GM12878 (cell line): ENCODE results near the gene MAP4K1. TPM values are rescaled to one million over a fixed set of nuclear protein-coding genes. Genes with fewer than 3 reads are reported as not detected.

Experiments
- CBX5 ChIP-seq: sonication (generic); IDR thresholded peaks from 2 replicates; pipeline ENCODE4 v1.6.1; 2016; ENCODE audit warnings: low read depth, moderate library complexity, mild to moderate bottlenecking, inconsistent platforms
- CEBPB ChIP-seq, 2 experiments: fragments of 150-350 bp in 1 of 2; IDR thresholded peaks; 2 replicates each; pipeline ENCODE4 v1.6.1; 2012 to 2014; ENCODE audit warnings: low read depth in 2 of 2, low read length in 2 of 2, borderline replicate concordance in 1 of 2, inconsistent platforms in 1 of 2
- EP300 ChIP-seq, 2 experiments: fragments of 150-350 bp in 1 of 2; IDR thresholded peaks; 2 replicates each; pipeline ENCODE4 v1.6.1; 2011 to 2012; ENCODE audit warnings: low read depth in 2 of 2, low read length in 2 of 2, borderline replicate concordance in 1 of 2, improper control_type of control experiment in 1 of 2, inconsistent platforms in 1 of 2; ENCODE audit not compliant: control insufficient read depth in 1 of 2
- FOXK2 ChIP-seq: fragments of 450-650 bp; IDR thresholded peaks from 2 replicates; pipeline ENCODE4 v1.6.1; 2017; ENCODE audit warnings: mild to moderate bottlenecking, moderate library complexity
- IKZF2 ChIP-seq, 2 experiments: fragments of 450-650 bp; IDR thresholded peaks; 2 replicates each; pipeline ENCODE4 v1.6.1; 2017; ENCODE audit warnings: mild to moderate bottlenecking in 2 of 2, moderate library complexity in 2 of 2
- JUNB ChIP-seq: IDR thresholded peaks from 2 replicates; pipeline ENCODE4 v1.6.1; 2016; ENCODE audit warnings: antibody characterized with exemption, mild to moderate bottlenecking
- KLF5 ChIP-seq: fragments of 450-650 bp; IDR thresholded peaks from 2 replicates; pipeline ENCODE4 v1.6.1; 2014; ENCODE audit warnings: mild to moderate bottlenecking; ENCODE audit not compliant: partially characterized antibody
- LARP7 ChIP-seq: fragments of 450-650 bp; IDR thresholded peaks from 2 replicates; pipeline ENCODE4 v1.6.1; 2017; ENCODE audit warnings: mild to moderate bottlenecking
- MEF2B ChIP-seq: fragments of 450-650 bp; IDR thresholded peaks from 2 replicates; pipeline ENCODE4 v1.6.1; 2018; ENCODE audit warnings: mild to moderate bottlenecking, moderate library complexity; ENCODE audit not compliant: partially characterized antibody, poor library complexity, severe bottlenecking
- NFIC ChIP-seq: IDR thresholded peaks from 2 replicates; pipeline ENCODE4 v1.6.1; 2012; ENCODE audit warnings: low read depth, mild to moderate bottlenecking, inconsistent platforms, low read length, moderate library complexity
- NRF1 ChIP-seq: conservative IDR thresholded peaks from 2 replicates; pipeline ENCODE4 v1.6.1; 2011; ENCODE audit warnings: mild to moderate bottlenecking, low read depth, low read length, improper control_type of control experiment
- RBBP5 ChIP-seq: fragments of 200-600 bp; sonication (generic); conservative IDR thresholded peaks from 2 replicates; pipeline ENCODE4 v1.6.1; 2016
- SRF ChIP-seq, 2 experiments: IDR thresholded peaks; 2 replicates each; pipeline ENCODE4 v1.6.1; 2011; ENCODE audit warnings: low read depth in 2 of 2, low read length in 2 of 2, mild to moderate bottlenecking in 1 of 2, moderate library complexity in 1 of 2
- WRNIP1 ChIP-seq: IDR thresholded peaks from 2 replicates; pipeline ENCODE4 v1.6.1; 2011; ENCODE audit warnings: low read depth, low read length, improper control_type of control experiment, borderline replicate concordance
- ZBED1 ChIP-seq: IDR thresholded peaks from 2 replicates; pipeline ENCODE4 v1.6.1; 2016; ENCODE audit warnings: borderline replicate concordance
- ZNF384 ChIP-seq: IDR thresholded peaks from 2 replicates; pipeline ENCODE4 v1.6.1; 2012; ENCODE audit warnings: low read depth, mild to moderate bottlenecking, low read length, improper control_type of control experiment, borderline replicate concordance
- ZNF622 ChIP-seq: fragments of 450-650 bp; IDR thresholded peaks from 2 replicates; pipeline ENCODE4 v1.6.1; 2017; ENCODE audit warnings: mild to moderate bottlenecking, inconsistent platforms
- polyA plus RNA-seq, 11 experiments: library from polyadenylated mRNA; depleted of rRNA in 4 of 11; unstranded in 6 of 11; stranded (reverse) in 5 of 11; fragments of >200 nt; fragmentation: Nextera tagmentation in 4 of 11; fragmentation: Illumina TruSeq in 1 of 11; extraction: Ambion mirVana in 4 of 11; extraction: Trizol in 1 of 11; gene quantifications; 1 replicate in 1 of 11; 2 replicates in 10 of 11; pipeline versions ENCODE4 v1.2.1 to v1.2.3, GENCODE V29; 2011 to 2016; ENCODE audit warnings: inconsistent platforms in 2 of 11, missing spikeins in 2 of 11, low read depth in 1 of 11
- total RNA-seq, 4 experiments: library from RNA; depleted of rRNA in 3 of 4; stranded (reverse); fragments of >200 nt in 3 of 4; fragmentation: Illumina TruSeq in 1 of 4; extraction: Trizol in 1 of 4; gene quantifications; 2 replicates each; pipeline versions ENCODE4 v1.2.1 to v1.2.3, GENCODE V29; 2013 to 2021
- TF ChIP-seq, protein P1 (sequence below): fragments of 450-650 bp; formaldehyde crosslinking; IDR thresholded peaks from 2 replicates; pipeline ENCODE4 v1.4.0; 2022; ENCODE audit warnings: mild to moderate bottlenecking, moderate library complexity
- TF ChIP-seq, protein P2 (sequence below): IDR thresholded peaks from 2 replicates; pipeline ENCODE4 v1.6.1; 2012; ENCODE audit warnings: improper control_type of control experiment, low read depth, low read length; ENCODE audit not compliant: insufficient replicate concordance
- TF ChIP-seq, protein P3 (sequence below): IDR thresholded peaks from 2 replicates; pipeline ENCODE4 v1.6.1; 2012; ENCODE audit warnings: low read length, inconsistent platforms

Gene MAP4K1
- total and polyA plus RNA-seq, 10 of the 15 experiments (the other 5 are each of a cell fraction or from before 2014, with no cell fraction given), result 39.2 to 306 (median 140) TPM

DNA sequence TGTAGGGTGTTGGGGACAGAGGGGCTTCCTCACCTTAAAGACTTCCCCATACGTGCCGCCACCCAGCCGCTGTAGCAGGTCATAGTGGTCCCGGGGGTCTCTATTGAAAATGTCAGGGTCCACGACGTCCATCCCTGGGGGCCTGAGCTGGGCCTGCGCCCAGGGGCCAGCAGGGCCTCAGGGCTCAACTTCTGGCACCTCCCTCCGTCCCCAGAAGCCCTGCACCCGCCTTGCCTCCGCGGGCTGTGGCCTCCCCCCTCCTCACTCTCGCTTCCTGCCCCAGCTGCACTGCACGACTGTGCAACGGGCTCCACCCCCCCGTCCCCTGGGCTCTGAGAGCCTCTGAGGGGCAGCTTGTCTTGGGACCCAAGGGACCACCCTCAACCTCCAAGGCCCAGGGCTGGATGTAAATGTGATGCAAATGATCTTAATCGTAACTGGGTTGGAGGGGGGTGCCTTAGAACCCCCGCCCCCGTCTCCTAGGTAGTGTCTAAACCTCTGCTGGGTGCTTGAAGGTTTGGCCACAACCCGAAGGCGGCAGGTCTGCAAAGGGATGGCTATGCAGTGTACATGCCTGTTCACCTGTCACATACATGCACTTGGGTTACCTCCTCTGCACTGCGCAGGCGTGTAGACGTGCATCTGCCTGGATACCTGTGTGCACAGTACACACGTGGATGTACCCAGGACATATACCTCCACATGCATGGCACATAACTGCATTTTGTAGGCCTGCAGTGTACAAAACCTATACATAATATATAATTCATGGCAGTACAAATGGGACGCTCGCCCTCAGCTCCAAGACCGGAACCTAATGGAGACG, at the start of gene MAP4K1 (continued):
- TF ChIP-seq, protein P1, sequence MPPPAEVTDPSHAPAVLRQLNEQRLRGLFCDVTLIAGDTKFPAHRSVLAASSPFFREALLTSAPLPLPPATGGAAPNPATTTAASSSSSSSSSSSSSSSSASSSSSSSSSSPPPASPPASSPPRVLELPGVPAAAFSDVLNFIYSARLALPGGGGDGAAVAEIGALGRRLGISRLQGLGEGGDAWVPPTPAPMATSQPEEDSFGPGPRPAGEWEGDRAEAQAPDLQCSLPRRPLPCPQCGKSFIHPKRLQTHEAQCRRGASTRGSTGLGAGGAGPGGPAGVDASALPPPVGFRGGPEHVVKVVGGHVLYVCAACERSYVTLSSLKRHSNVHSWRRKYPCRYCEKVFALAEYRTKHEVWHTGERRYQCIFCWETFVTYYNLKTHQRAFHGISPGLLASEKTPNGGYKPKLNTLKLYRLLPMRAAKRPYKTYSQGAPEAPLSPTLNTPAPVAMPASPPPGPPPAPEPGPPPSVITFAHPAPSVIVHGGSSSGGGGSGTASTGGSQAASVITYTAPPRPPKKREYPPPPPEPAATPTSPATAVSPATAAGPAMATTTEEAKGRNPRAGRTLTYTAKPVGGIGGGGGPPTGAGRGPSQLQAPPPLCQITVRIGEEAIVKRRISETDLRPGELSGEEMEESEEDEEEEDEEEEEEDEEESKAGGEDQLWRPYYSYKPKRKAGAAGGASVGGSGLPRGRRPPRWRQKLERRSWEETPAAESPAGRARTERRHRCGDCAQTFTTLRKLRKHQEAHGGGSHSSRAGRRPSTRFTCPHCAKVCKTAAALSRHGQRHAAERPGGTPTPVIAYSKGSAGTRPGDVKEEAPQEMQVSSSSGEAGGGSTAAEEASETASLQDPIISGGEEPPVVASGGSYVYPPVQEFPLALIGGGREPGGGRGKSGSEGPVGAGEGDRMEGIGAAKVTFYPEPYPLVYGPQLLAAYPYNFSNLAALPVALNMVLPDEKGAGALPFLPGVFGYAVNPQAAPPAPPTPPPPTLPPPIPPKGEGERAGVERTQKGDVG (CRISPR knock-in tag), result no peak
- TF ChIP-seq JUNB, result no peak
- TF ChIP-seq NFIC, result no peak
- peak; percentile 68; the same call in 1 of the 2 replicates for TF ChIP-seq LARP7
- TF ChIP-seq ZBED1, result no peak
- no peak for TF ChIP-seq ZNF384
- no peak for TF ChIP-seq FOXK2
- no peak for TF ChIP-seq SRF (IDR thresholded peaks at IDR 0.05; ENCODE audit: low read depth in 2 of 2, low read length in 2 of 2)
- no peak for TF ChIP-seq KLF5
- TF ChIP-seq EP300 (IDR thresholded peaks at IDR 0.05; ENCODE audit: borderline replicate concordance in 1 of 2, control insufficient read depth in 1 of 2, low read depth in 2 of 2, low read length in 2 of 2), result peak; percentile 10 to 57; a peak in 1 of 4 replicates
- peak; percentile 90; the same call in 1 of the 2 replicates for TF ChIP-seq WRNIP1
- peak; percentile 22; the same call in 1 of the 2 replicates for TF ChIP-seq NRF1
- no peak for TF ChIP-seq CBX5
- no peak for TF ChIP-seq CEBPB (IDR thresholded peaks at IDR 0.05; ENCODE audit: borderline replicate concordance in 1 of 2, low read depth in 2 of 2, low read length in 2 of 2)
- TF ChIP-seq, protein P2, sequence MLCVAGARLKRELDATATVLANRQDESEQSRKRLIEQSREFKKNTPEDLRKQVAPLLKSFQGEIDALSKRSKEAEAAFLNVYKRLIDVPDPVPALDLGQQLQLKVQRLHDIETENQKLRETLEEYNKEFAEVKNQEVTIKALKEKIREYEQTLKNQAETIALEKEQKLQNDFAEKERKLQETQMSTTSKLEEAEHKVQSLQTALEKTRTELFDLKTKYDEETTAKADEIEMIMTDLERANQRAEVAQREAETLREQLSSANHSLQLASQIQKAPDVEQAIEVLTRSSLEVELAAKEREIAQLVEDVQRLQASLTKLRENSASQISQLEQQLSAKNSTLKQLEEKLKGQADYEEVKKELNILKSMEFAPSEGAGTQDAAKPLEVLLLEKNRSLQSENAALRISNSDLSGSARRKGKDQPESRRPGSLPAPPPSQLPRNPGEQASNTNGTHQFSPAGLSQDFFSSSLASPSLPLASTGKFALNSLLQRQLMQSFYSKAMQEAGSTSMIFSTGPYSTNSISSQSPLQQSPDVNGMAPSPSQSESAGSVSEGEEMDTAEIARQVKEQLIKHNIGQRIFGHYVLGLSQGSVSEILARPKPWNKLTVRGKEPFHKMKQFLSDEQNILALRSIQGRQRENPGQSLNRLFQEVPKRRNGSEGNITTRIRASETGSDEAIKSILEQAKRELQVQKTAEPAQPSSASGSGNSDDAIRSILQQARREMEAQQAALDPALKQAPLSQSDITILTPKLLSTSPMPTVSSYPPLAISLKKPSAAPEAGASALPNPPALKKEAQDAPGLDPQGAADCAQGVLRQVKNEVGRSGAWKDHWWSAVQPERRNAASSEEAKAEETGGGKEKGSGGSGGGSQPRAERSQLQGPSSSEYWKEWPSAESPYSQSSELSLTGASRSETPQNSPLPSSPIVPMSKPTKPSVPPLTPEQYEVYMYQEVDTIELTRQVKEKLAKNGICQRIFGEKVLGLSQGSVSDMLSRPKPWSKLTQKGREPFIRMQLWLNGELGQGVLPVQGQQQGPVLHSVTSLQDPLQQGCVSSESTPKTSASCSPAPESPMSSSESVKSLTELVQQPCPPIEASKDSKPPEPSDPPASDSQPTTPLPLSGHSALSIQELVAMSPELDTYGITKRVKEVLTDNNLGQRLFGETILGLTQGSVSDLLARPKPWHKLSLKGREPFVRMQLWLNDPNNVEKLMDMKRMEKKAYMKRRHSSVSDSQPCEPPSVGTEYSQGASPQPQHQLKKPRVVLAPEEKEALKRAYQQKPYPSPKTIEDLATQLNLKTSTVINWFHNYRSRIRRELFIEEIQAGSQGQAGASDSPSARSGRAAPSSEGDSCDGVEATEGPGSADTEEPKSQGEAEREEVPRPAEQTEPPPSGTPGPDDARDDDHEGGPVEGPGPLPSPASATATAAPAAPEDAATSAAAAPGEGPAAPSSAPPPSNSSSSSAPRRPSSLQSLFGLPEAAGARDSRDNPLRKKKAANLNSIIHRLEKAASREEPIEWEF, result peak; percentile 88
- TF ChIP-seq, protein P3, sequence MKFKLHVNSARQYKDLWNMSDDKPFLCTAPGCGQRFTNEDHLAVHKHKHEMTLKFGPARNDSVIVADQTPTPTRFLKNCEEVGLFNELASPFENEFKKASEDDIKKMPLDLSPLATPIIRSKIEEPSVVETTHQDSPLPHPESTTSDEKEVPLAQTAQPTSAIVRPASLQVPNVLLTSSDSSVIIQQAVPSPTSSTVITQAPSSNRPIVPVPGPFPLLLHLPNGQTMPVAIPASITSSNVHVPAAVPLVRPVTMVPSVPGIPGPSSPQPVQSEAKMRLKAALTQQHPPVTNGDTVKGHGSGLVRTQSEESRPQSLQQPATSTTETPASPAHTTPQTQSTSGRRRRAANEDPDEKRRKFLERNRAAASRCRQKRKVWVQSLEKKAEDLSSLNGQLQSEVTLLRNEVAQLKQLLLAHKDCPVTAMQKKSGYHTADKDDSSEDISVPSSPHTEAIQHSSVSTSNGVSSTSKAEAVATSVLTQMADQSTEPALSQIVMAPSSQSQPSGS, result no peak
- no peak for TF ChIP-seq ZNF622
- peak; percentile 99 for TF ChIP-seq MEF2B
- TF ChIP-seq RBBP5, result no peak
- TF ChIP-seq IKZF2 (IDR thresholded peaks at IDR 0.05), result peak; percentile 26 to 66
